EH (cell line): ENCODE results near the gene ATRN.

Experiments
- DNase-seq: peaks from one replicate; pipeline ENCODE4 v3.0.0-alpha.2; 2015; ENCODE audit warnings: low read depth

Gene ATRN

GRCh38 chr20:3674995-3675900 is 204.4 kb downstream of the ATRN start:
- DNase-seq, result no peak

- peak; percentile 67 for DNase-seq
Measured at GRCh38 chr20:3677733-3678132, 206.9 kb downstream of the ATRN start.

- DNase-seq, result no peak
Measured at GRCh38 chr20:3678198-3678597, 207.4 kb downstream of the ATRN start.

- peak; percentile 64 for DNase-seq
Measured at GRCh38 chr20:3678856-3679720, 208.3 kb downstream of the ATRN start.

- peak; percentile 94 for DNase-seq
Measured at GRCh38 chr20:3679749-3680700, 209.2 kb downstream of the ATRN start.

- DNase-seq, result no peak
Measured at GRCh38 chr20:3680701-3681351, 210.0 kb downstream of the ATRN start.

- no peak for DNase-seq
Measured at GRCh38 chr20:3681352-3681930, 210.6 kb downstream of the ATRN start.

- peak; percentile 57 for DNase-seq
Measured at GRCh38 chr20:3681931-3682781, 211.3 kb downstream of the ATRN start, which contains the start of gene ADAM33. Gene ADAM33 (minus strand): TSS chr20:3682010. CDS start chr20:3682004, 6 bp downstream.

- DNase-seq, result peak; percentile 41
Measured at GRCh38 chr20:3685341-3685740, 214.5 kb downstream of the ATRN start.

GRCh38 chr20:3686421-3686820 is 215.6 kb downstream of the ATRN start:
- DNase-seq, result no peak

- peak; percentile 97 for DNase-seq
Measured at GRCh38 chr20:3686867-3687321, 216.1 kb downstream of the ATRN start.

- peak; percentile 83 for DNase-seq
Measured at GRCh38 chr20:3687655-3688054, 216.8 kb downstream of the ATRN start.

GRCh38 chr20:3689978-3690377 is 219.2 kb downstream of the ATRN start:
- no peak for DNase-seq

- no peak for DNase-seq
Measured at GRCh38 chr20:3690413-3690812, 219.6 kb downstream of the ATRN start.

- DNase-seq, result no peak
Measured at GRCh38 chr20:3691306-3691705, 220.5 kb downstream of the ATRN start.

GRCh38 chr20:3691897-3692296 is 221.1 kb downstream of the ATRN start:
- no peak for DNase-seq

GRCh38 chr20:3692706-3693294 is 222.0 kb downstream of the ATRN start:
- DNase-seq, result no peak

- DNase-seq, result no peak
Measured at GRCh38 chr20:3693376-3693775, 222.6 kb downstream of the ATRN start.

GRCh38 chr20:3694864-3695263 is 224.0 kb downstream of the ATRN start:
- no peak for DNase-seq
